Breast epithelium (tissue), 4 donors: ENCODE measurements around the gene KIN. TPM values are rescaled to one million over a fixed set of nuclear protein-coding genes. Genes with fewer than 3 reads are reported as not detected.

Experiments used
- DNase-seq, 2 donors: peaks; one replicate each; pipeline ENCODE4 v3.0.0-alpha.2; 2019; ENCODE audit warnings: low spot score in 2 of 2
- H3K27ac ChIP-seq, 2 donors: fragments of 200-600 bp; sonication (generic) in 1 of 2; one replicate each; pipeline ENCODE4 v1.5.1; 2016 to 2019; ENCODE audit warnings: mild to moderate bottlenecking in 1 of 2
- H3K27me3 ChIP-seq, 2 donors: fragments of 200-600 bp; sonication (generic) in 1 of 2; one replicate each; pipeline versions ENCODE4 v1.5.1 to v1.6.0; 2017 to 2019; ENCODE audit warnings: control low read depth in 1 of 2, mild to moderate bottlenecking in 1 of 2
- H3K36me3 ChIP-seq: fragments of 200-600 bp; one replicate; pipeline ENCODE4 v1.5.1; 2019
- H3K4me1 ChIP-seq, 2 donors: fragments of 200-600 bp; sonication (generic); one replicate each; pipeline ENCODE4 v1.5.1; 2016 to 2019; ENCODE audit warnings: control low read depth in 1 of 2
- H3K4me3 ChIP-seq, 3 donors: fragments of 200-600 bp; sonication (generic); 1 replicate in 2 of 3; 2 replicates in 1 of 3; pipeline ENCODE4 v1.5.1; 2016 to 2019; ENCODE audit warnings: mild to moderate bottlenecking in 3 of 3, moderate library complexity in 2 of 3
- H3K9me3 ChIP-seq, 2 donors: fragments of 200-600 bp; sonication (generic) in 1 of 2; one replicate each; pipeline ENCODE4 v1.5.1; 2016 to 2019; ENCODE audit warnings: control low read depth in 1 of 2
- CTCF ChIP-seq, 3 donors: fragments of 450-650 bp; IDR thresholded peaks; one replicate each; pipeline ENCODE4 v1.5.1; 2016 to 2017; ENCODE audit warnings: antibody characterized with exemption in 3 of 3, mild to moderate bottlenecking in 3 of 3, moderate library complexity in 3 of 3
- POLR2A ChIP-seq: fragments of 450-650 bp; IDR thresholded peaks from one replicate; pipeline ENCODE4 v1.6.1; 2016; ENCODE audit warnings: antibody characterized with exemption, mild to moderate bottlenecking, moderate library complexity
- POLR2AphosphoS5 ChIP-seq, 3 donors: sonication (generic); formaldehyde crosslinking; IDR thresholded peaks; one replicate each; pipeline ENCODE4 v1.6.1; 2017; ENCODE audit warnings: antibody characterized with exemption in 3 of 3
- intact Hi-C: fragments of 100-400 bp; cut with DNase I; formaldehyde crosslinking; loops from one replicate; pipeline ENCODE4 v1.15.1; 2023; ENCODE audit warnings: low total_unique reads
- total RNA-seq, 3 donors: library from RNA; depleted of rRNA; stranded (reverse); fragments of >200 nt; gene quantifications; one replicate each; pipeline ENCODE4 v1.1.0, GENCODE V29; 2016

The KIN gene
- total RNA-seq, 3 donors from 2014 or later = 5.9 to 13.3 (median 9.5) TPM

GRCh38 chr10:7706534-7707073 is 81.2 kb downstream of the KIN start:
- intact Hi-C loops = no loop called here
- H3K9me3 ChIP-seq = no peaks in the 10 kb centered on the region
- TF ChIP-seq POLR2A (no peak), CTCF (IDR thresholded peaks at IDR 0.05) (no peak), POLR2AphosphoS5 (IDR thresholded peaks at IDR 0.05) (no peak)
- no peak overlapping the region for H3K27ac ChIP-seq
- no peak for DNase-seq
- no peaks in the 10 kb centered on the region for H3K27me3 ChIP-seq
- no peaks in the 10 kb centered on the region for H3K36me3 ChIP-seq
- no peak overlapping the region for H3K4me3 ChIP-seq
- no peaks in the 10 kb centered on the region for H3K4me1 ChIP-seq

- no peak for DNase-seq
- Histone ChIP-seq H3K36me3 (no peaks in the 10 kb centered on the region), H3K9me3 (no peaks in the 10 kb centered on the region), H3K4me3 (no peak overlapping the region), H3K4me1 (no peaks in the 10 kb centered on the region), H3K27ac (no peak overlapping the region), H3K27me3 (no peaks in the 10 kb centered on the region)
- no peak for TF ChIP-seq CTCF (IDR thresholded peaks at IDR 0.05)
- no peak for TF ChIP-seq POLR2A
- intact Hi-C loops = no loop called here
These were observed 82.5 kb downstream of the KIN start for GRCh38 chr10:7705341-7705740.

GRCh38 chr10:7704071-7705016 is 83.4 kb downstream of the KIN start:
- DNase-seq = no peak
- H3K9me3 ChIP-seq = no peaks in the 10 kb centered on the region
- H3K4me1 ChIP-seq = no peaks in the 10 kb centered on the region
- no peak overlapping the region for H3K27ac ChIP-seq
- H3K36me3 ChIP-seq = no peaks in the 10 kb centered on the region
- no peak for TF ChIP-seq POLR2AphosphoS5 (IDR thresholded peaks at IDR 0.05)
- no peak for TF ChIP-seq POLR2A
- TF ChIP-seq CTCF (IDR thresholded peaks at IDR 0.05) = no peak
- H3K4me3 ChIP-seq = no peak overlapping the region
- no peaks in the 10 kb centered on the region for H3K27me3 ChIP-seq
- intact Hi-C loops = no loop called here

- TF ChIP-seq CTCF (IDR thresholded peaks at IDR 0.05) (no peak), POLR2AphosphoS5 (IDR thresholded peaks at IDR 0.05) (no peak), POLR2A (no peak)
- no peak for DNase-seq
These were observed 84.7 kb downstream of the KIN start, which contains the start of gene ITIH2 for GRCh38 chr10:7703140-7703539. TSS of gene ITIH2 (plus strand) at chr10:7703316. CDS start at chr10:7703435, 119 bp downstream.

GRCh38 chr10:7702288-7702812 is 85.4 kb downstream of the KIN start:
- no peak for TF ChIP-seq POLR2A
- TF ChIP-seq POLR2AphosphoS5 (IDR thresholded peaks at IDR 0.05) = no peak
- TF ChIP-seq CTCF (IDR thresholded peaks at IDR 0.05) = no peak
- intact Hi-C loops = no loop called here
- Histone ChIP-seq H3K27ac (no peak overlapping the region), H3K27me3 (no peaks in the 10 kb centered on the region), H3K4me1 (no peaks in the 10 kb centered on the region), H3K4me3 (no peak overlapping the region), H3K9me3 (no peaks in the 10 kb centered on the region), H3K36me3 (no peaks in the 10 kb centered on the region)
- no peak for DNase-seq

More at GRCh38 chr10:7703140-7703539, 84.7 kb downstream of the KIN start, which contains the start of gene ITIH2:
- intact Hi-C loops = no loop called here
- H3K9me3 ChIP-seq = no peaks in the 10 kb centered on the region
- H3K4me1 ChIP-seq = no peaks in the 10 kb centered on the region
- no peaks in the 10 kb centered on the region for H3K27me3 ChIP-seq
- H3K27ac ChIP-seq = no peak within 1 kb of the TSS
- H3K36me3 ChIP-seq = no peaks in the 10 kb centered on the region
- no peak within 1 kb of the TSS for H3K4me3 ChIP-seq
